ENCODE measurements around the gene MEGF11.

MEGF11 gene

DNA sequence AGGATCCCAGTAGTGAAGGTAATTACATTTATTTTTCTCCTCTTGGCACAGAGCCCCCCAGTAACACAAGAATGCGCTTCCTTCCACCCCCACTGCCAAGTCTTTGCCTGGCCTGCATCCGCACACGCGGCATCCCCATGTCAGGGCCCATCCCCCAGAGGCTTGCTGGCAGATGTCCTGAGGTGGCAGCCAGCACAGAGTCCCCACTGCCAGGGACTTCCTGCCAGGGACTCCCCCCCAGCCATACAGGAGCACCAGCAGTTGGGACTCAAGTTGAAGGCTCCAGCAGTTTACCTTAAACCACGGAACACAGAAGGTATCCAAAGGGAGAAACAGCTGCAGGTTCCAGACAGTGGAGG lies 41.0 kb downstream of the MEGF11 start:
- no peak for DNase-seq

DNA sequence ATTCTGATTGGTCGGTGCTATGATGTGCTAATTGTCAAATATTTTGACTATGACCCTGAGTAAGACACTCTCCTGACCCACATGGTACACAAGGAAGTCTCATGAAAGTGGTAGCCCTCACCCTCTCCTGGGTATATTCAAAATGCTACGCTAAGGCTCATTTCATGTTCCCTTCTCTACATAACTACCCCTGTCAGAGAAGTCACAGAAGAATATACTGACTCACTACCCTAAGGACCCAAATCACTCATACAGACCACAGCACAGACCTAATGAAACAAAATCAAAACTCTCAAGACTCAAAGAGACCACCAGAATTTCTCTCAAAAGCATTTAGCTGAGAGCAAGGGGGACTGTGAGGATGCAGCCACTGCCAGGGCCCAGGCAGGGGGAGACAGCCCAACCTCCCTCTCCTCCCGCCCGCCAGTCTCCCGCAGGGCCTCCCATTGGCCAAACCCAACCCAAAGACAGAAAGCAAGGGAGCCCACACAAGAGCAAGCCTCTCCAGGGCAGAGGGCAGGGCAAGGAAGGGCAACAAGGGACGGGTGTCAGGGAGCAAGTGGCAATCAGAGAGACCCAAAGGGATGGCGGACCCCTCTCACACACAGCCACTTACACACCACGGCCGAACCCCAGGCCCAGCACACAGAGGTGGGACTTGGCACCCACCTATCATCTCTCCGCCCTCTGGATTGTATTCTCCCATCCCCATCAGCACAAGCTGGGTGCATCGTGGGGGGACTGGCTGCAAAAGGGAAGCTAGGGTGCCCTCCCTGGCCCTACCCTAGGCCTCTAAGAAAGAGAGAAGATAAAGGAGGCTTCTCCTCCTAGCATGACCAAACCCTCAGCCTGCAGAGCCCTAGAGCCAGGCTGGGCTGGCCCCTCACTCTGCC lies 41.6 kb downstream of the MEGF11 start:
- DNase-seq: no peak

DNA sequence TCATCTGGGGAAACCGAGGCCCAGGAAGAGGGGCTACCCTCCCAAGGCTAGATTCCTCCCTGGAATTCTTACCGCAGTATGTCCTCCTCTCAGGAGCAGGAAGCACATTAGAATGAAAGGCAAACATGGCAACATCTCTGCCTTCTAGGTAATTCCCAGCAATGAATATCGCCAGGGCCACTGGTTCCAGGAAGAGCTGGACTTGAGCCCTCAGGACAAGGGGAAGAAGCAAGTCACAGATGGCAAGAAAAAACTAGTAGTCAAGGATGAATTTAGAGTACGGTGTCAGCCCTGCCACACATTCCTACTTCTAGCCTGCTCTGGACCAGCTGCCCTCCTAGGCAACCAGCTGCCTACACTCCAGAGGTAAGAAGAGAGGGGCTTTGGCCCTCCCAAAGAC lies 42.9 kb downstream of the MEGF11 start:
- DNase-seq: no peak

DNA sequence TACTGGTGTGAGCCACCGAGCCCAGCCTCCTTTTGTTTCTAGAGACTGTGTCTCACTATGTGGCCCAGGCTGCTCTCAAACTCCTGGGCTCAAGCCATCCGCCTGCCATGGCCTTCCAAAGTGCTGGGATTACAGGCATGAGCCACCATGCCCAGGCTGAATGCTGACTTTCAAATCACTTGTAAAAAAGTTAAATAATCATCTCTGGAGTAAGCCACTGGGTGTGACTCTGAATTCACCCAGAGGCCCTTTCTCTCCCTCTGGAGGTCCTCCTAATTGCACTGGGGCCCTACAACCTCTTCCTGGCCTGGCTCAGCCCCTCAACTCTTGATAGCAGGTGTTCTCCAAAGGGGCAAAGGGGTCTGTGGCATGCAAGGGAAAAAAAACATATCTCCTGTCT lies 54.8 kb downstream of the MEGF11 start:
- DNase-seq: no peak

DNA sequence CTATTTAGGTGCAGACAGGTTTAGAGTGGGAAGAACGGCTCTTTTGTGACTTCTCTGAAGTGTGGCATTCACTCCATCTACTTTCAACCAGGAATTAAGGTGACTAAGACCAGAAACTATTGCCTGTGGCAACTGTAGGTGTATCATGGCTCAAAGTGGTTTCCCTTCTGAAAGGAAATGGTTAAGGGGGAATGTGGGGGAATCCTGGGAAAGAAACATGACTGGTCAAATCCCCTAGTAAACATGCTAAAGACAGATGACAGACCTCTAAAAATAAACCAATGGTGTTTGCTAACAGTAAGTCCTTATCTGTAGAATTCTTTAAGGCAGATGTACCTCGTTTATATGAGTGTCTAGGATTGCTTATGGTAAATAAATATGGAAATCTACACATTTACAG lies 56.9 kb downstream of the MEGF11 start:
- peak; percentile 14 for DNase-seq

DNA sequence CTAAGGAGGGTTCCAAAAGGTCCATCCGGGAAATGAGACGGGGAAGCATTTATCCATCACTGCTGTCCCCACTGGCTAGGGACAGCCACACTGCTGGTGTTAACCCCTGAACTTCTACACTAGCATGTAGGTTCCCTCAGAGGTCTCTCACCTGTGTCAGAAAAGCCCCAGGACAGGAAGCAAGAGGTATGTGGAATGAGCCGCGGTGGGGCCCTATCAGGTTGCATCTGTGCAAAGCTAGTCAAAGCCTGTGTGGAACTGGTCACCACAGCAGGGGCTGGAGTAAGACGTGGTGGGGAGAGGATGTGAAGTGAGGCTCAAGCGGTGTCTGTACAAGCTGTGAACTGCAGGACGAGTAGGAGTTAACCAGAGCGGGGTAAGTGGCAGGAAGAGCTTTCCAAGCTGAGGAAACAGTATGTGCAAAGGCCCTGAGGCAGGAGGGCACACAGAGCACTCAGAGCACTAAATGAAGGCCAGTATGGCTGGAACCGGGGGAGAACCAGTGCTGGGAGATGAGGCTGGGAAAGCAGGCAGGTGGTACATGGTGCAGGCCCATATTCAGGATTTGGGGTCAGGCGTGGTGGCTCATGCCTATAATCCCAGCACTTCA lies 57.8 kb downstream of the MEGF11 start:
- DNase-seq: no peak

DNA sequence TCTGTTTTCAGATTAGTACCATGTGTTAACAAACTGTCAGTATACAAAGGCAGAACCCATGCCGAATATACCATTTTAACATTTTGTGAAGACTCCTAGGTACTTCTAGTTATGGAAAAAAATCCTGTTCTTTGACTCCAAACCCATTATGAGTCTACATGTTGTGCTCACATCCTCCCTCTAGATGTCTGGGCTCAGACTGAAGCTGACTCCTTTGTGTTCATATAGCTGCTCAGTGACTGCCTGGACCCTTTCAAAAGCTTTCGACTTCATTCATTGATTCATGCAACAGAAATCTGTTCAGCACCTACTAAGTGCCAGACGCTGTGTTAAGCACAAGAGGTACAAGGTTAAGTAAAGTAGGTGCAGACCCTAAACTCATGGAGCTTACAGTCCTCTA lies 60.5 kb downstream of the MEGF11 start:
- DNase-seq: no peak

DNA sequence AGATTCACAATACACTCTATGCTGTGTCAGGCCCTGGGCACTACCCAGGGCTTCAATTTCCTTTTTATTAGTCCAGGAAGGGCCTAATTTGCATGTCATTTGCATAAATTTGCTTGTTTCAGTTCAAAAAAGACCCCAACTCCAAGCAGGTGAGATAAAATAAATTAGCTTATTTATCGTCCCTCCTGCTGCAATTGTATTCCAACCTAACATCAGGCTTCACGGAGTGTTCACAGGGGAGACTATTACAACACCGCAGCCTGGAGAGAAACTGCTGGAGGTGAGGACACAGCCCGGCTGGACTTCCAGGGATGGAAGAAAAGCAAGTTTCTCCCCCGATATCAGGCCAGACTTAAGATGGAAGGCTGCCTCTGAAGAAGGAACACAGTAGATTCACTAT lies 62.8 kb downstream of the MEGF11 start:
- no peak for DNase-seq

DNA sequence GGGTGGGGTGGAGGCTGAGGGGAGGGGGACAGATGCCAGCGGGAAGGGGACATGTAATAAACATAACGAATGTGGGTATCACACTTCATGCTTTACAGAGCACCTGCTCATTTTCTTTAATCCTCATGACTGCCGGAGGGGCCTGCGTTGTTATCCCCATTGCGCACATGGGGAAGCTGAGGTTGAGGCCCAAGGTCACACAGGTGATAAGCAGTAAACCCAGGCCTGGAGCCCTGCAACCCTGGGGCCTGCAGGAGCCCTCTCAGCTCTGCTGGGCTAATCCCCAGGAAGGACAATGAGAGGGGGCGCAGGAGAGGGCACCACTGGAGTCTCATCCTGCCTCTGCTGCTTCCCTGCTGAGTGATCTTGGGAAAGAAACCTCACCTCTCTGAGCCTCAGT lies 64.3 kb downstream of the MEGF11 start:
- no peak for DNase-seq

DNA sequence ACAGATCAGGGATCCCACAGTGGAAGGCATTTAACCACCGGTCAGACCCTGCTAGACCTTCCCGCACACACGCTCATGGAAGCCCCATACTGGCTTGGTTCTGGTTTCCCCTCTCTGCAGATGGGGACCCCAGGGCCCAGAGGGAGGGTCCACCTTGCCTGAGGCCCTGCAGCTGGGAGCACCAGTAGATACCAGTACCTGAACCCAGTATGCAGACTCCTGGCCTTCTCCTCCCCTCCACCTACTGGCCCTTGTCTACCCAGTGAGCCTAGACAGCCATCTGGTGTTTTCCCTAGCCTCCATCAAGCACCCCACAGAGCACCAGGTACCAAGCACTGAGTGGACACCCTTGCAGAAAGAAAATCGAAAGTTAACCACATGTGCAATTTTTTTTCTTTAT lies 65.1 kb downstream of the MEGF11 start:
- no peak for DNase-seq

DNA sequence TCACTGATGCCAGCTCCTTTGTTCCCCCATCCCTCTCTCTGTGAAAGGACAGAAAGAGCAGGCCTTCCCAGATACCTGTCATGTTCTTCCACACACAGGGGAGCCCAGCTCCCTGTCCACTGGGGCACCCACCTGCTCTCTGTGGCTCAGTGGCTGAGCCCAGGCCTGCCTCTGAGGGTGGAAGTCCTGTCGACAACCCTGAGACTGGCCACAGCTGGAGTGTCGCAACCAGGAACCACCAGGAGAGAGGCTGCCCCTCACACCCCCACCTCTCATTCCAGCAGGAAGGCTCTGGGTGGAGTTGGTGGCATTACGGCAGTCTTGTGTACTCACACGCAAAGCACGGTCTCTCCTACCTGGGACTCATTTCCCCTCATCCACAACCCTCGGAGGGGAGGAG lies 66.3 kb downstream of the MEGF11 start:
- no peak for DNase-seq

DNA sequence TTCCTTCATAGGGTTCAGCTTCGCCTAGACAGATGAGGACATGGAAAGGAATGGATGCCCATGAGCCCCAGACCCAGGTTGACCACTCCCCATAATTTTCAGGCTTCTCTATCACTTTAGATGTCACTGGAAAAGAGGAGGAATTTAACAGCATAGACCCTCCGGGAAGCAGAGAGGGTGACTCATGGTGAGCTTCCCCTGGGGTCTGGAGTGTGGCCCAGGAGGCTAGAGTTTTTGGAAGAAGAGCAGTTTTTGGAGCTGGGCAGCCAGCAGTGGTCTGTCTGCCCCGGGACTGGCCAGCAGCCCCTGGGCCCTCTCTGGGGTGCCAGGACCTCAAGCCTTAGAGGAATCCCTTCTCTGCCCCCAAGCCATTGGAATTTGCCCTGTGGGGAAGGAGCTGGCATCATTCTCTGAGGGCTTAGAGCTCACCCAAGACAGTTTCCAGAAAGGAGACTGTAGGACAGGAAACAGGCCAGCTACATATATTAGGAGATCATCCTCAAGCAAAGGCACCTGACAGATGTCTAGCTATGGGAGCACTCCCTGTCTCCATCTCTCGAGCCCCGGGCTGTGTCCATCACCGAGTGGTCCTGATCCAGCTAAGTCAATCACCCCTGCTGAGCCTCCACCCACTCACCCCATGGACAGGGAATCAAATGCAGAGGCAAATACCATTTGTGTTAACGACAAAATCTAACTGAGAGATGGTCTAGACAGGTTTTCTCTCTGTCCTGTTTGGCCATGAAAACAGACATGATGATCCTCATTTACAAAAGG lies 67.3 kb downstream of the MEGF11 start:
- DNase-seq: peak; percentile 9

DNA sequence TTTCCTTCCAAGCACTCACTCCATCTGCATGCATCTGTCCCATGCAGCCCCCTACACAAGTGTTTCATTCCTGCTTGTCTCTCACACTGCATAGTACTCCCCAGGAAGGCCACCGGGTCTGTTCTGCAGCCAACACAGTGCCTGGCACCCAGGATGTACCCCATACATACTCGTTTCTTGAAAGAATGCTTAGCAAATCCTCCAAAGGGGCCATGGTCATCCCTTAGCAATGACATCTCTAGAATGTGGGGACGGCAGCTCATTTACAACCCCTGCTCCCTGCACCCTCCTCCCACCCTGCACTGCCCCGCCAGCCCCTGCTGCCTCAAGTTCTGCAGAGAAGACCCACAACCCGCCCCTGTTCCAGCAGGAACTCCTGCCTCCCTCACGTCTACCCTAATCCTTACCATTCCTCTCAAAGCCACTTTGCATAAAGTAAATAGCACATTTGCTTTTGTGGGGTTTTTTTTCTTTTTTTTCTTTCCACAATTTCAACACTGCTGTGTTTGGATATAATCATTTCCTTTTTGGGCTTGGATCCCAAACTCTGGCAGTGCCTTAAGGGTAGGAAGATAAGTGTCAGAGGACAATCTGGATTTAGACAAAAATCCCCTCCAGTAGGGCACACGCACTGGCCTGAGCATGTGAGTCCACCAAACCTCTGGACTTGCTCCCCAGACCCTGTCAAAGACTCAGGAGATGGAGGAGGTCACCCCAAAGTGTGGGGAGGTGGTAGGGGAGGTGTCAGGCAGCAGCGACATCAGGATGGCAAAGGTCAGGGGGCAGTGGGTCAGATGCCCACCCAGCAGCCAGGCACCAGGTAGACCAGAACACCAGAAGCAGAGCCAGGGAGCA lies 68.4 kb downstream of the MEGF11 start:
- no peak for DNase-seq

DNA sequence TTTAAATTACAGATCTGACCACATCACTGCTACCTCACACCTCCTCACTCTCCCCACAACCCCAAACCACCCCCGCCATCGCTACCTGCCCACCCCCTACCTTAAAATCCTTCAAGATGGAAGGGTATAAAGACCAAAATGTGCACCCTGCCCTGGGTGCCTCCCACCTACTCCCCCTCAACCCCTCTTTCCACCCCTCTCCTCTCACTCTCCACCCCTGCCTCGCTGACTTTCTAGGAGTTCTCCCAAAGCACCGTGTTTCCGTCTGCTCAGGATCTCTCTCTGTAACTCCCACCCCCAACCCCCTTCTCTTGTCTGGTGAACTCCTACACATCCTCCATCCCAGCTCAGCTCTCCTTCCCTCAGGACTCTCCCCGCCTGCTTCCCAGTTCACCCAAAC lies 69.1 kb downstream of the MEGF11 start:
- DNase-seq: no peak

DNA sequence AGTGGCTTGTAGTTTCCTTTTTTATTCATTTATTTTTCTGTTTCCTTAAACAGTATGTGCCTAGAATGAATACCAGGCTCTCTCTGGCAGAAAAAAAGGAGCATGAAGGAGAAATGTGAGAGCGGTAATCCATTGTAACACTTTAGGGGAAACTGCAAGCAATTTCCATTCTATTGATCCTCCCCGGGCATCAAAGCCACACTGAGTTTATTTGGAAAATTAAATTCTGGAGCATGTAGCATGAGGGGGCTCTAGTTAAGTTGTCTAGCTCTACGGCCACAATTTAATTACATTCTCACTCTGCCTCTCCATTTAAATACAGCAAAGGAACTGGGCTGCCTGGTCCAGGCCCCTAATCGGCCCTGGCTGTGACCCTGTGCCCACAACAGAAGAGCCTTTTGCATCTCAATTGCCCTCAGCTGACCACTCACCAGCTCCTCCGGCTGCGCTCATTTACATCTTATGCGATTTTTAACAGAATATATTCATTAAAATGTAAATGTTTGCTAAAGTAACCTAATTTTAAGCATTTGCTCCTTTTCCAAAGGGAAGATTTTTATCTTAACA lies 72.9 kb downstream of the MEGF11 start:
- no peak for DNase-seq

DNA sequence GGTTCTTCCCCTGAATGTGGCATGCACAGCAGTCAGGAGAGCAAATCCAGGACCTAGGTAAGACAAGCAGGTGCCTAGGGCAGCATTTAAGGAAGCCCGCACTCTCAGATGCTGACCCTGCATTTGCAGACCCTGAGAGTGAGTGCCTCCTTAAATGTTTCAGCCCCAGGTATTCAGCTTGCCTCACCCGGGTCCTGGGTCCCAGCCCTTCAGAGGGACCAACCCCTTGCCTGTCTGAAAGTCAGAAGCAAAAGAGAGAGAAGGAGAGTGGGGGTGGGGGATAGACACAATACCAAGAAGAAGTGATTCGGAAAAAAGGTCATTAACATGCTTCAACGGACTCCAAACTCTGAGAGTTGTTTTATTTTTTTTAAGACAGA lies 75.0 kb downstream of the MEGF11 start:
- DNase-seq: no peak

DNA sequence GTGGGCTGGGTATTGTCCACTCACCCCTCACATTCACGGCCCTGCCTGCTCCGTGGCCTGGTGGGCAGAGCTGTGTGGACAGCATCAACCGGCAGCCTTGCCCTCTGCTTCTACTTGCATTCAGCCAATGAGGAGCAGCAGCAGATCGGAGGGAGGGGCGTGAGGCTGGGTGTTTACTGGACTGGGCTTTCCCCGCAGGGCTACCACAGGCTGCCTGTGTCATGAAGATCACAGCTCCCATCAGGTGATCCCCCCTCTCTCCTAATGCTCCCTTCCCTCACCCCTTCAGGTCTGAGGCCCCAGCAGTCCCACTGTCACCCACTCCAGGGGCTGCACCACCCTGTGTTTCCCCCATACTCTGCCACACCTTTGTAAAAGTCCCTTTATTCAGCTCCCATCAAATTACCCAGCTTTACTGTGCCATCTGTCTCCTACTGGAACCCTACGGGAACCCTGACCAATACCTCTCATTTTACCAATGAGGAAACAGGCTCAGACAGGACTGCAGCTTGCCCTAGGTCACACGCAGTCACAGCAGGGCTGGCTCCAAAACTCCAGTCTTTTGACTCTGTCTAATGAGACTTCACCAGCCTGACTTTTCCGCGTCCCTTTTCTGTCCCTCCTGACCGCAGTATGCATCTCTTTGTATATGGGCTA lies 81.1 kb downstream of the MEGF11 start:
- no peak for DNase-seq

DNA sequence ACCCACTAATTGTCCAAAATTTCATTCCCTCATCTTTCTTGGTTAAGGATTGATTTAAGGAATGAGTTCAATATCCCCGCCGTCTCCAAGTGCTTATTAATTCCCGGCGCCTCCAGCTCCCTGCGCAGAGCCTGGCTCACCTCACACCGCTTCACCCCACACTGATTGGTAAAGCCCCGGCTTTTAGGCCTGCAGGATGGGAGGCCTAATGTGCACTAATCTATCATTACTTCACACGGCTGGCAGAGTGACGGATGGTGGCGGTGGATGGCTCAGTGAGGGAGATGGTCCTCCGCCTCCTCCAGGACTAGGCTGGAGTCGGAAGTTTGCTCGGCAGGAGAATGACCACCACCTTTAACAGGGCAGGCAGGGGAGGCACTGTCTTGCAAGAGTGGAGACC lies 81.7 kb downstream of the MEGF11 start:
- DNase-seq: no peak

DNA sequence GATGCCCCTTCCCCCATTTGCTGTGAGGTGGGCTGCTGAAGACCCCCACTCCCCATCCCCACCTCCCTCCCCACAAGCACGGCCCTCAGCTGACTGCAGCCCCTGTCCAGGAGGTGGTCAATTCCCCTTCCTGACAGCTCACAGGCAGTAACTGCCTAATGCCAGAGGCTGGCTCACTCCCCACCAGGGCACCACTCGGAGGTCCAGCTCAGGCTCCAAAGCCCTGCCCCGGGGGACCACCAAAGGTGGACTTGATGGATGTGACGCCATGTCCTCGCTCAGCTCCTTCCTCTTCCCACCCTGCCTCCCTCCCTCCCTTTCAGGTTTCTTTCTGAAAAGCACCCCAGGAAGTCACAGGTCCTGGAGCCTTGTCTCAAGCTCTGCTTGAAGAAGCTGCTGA lies 82.8 kb downstream of the MEGF11 start:
- no peak for DNase-seq

DNA sequence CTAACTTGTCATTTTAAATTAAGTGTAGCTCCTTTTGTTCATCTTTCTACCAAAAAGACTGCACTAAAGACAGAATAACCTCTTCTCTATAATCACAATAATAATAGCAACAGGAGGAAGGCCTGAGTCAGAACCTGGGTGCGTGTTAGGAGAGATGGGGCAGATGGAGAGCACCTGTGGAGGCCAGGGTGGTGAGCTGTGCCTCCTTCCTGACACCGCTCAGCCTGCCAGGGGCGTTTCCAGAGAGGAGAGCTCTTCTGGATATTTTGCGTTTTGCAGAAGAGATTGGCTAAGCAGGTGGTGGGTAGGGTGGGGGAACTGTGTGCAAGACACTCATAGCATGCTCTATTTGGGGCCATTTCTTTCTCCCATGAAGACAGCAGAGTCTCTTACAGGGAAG lies 83.5 kb downstream of the MEGF11 start:
- DNase-seq: no peak

DNA sequence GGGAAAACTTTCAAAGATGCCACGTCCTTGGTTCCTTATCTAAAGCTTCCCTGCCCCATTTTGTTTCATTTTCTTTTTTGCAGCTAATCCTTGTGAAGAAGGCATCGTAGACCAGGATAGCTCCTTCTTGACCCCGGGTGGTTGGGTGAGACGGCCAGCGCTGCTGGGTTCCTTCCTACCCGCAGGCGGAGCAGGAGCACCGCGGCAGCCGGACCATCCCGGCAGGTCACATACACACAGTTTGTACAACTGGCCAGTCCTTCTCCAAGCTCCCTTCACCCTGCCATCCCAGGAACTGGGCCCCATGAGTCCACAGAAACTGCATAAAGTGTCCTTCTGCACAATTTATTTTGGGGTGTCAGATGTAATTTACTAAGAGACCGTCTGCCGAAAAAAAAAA lies 83.9 kb downstream of the MEGF11 start:
- no peak for DNase-seq

DNA sequence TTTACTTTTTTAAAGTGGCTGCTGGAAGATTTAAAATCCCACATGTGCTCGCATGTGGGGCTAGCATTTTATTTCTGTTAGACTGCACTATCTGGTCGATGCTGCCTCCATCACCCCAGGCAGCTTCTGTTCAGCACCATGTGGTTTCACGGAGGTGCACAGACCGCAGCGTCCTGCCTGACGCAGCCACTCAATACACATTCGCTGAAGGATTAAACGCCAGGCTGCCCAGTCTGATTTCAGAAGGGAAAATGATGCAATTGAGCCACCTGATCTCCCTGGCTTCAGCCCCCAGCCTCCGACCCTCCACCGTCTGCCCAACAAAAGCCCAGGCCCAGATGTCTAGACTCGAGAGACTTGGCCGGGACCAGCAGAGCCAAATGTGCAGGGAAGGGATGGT lies 84.5 kb downstream of the MEGF11 start:
- DNase-seq: no peak
